DOHH2 (cell line): ENCODE results near the gene B3GALNT1.

Experiments
- H3F3A ChIP-seq: fragments of 200-600 bp; sonication (generic), shearing (Covaris generic); 2 replicates; pipeline ENCODE4 v1.6.0; 2016; ENCODE audit warnings: antibody characterized with exemption, mild to moderate bottlenecking; ENCODE audit not compliant: control insufficient read depth, insufficient read depth
- H3K27ac ChIP-seq: fragments of 200-600 bp; sonication (generic); 2 replicates; pipeline ENCODE4 v1.5.1; 2014; ENCODE audit warnings: low read depth, mild to moderate bottlenecking, low read length, moderate library complexity
- H3K27me3 ChIP-seq: fragments of 200-600 bp; sonication (generic); 2 replicates; pipeline ENCODE4 v1.6.1; 2014; ENCODE audit warnings: mild to moderate bottlenecking, low read length, mixed read lengths; ENCODE audit not compliant: control insufficient read depth
- H3K36me3 ChIP-seq: fragments of 200-600 bp; sonication (generic); 2 replicates; pipeline ENCODE4 v1.6.1; 2014; ENCODE audit warnings: mild to moderate bottlenecking, low read length, moderate library complexity, mixed read lengths; ENCODE audit not compliant: control insufficient read depth
- H3K4me1 ChIP-seq: fragments of 200-600 bp; sonication (generic); 2 replicates; pipeline ENCODE4 v1.6.1; 2014; ENCODE audit warnings: mild to moderate bottlenecking, low read length, mixed read lengths; ENCODE audit not compliant: control insufficient read depth
- H3K4me2 ChIP-seq: fragments of 200-600 bp; sonication (generic); 2 replicates; pipeline ENCODE4 v1.6.0; 2014; ENCODE audit warnings: mild to moderate bottlenecking, low read length, moderate library complexity
- H3K4me3 ChIP-seq: fragments of 200-600 bp; sonication (generic); 2 replicates; pipeline ENCODE4 v1.5.1; 2014; ENCODE audit warnings: mild to moderate bottlenecking, low read length, mixed read lengths
- H3K79me2 ChIP-seq: fragments of 200-600 bp; sonication (generic); 2 replicates; pipeline ENCODE4 v1.6.1; 2014; ENCODE audit warnings: mild to moderate bottlenecking, low read length, mixed read lengths; ENCODE audit not compliant: control insufficient read depth
- H3K9me2 ChIP-seq: fragments of 200-600 bp; sonication (generic); replicated peaks from 2 replicates; pipeline ENCODE4 v1.6.1; 2014; ENCODE audit warnings: mild to moderate bottlenecking, low read length, mixed read lengths; ENCODE audit not compliant: control insufficient read depth
- H3K9me3 ChIP-seq: fragments of 200-600 bp; sonication (generic); 2 replicates; pipeline ENCODE4 v1.6.1; 2014; ENCODE audit warnings: antibody characterized with exemption, low read length, mixed read lengths; ENCODE audit not compliant: control insufficient read depth, insufficient read depth
- H4K20me1 ChIP-seq: fragments of 200-600 bp; sonication (generic); 2 replicates; pipeline ENCODE4 v1.6.0; 2014; ENCODE audit warnings: low read depth, mild to moderate bottlenecking, antibody characterized with exemption, low read length, moderate library complexity; ENCODE audit not compliant: control insufficient read depth, insufficient read depth
- CTCF ChIP-seq: fragments of 200-600 bp; sonication (generic); IDR thresholded peaks from one replicate; pipeline ENCODE4 v1.5.1; 2014; ENCODE audit warnings: antibody characterized with exemption, mild to moderate bottlenecking, low read depth, low read length; ENCODE audit not compliant: poor library complexity, severe bottlenecking
- EZH2phosphoT487 ChIP-seq: fragments of 200-600 bp; sonication (generic); IDR thresholded peaks from 2 replicates; pipeline ENCODE4 v1.6.1; 2017; ENCODE audit warnings: borderline replicate concordance, mild to moderate bottlenecking, antibody characterized with exemption, low read length, moderate library complexity, mixed read lengths

The B3GALNT1 gene

GRCh38 chr3:161072751-161073150, 32.4 kb downstream of the B3GALNT1 start:
- Histone ChIP-seq H3K4me3 (no peak overlapping the region), H3K36me3 (0 out of 2 replicates have a peak, but pooled peaks cover 4% of the 10 kb centered on the region), H3K27me3 (no peaks in the 10 kb centered on the region), H3K4me2 (no peak overlapping the region), H3K9me3 (no peaks in the 10 kb centered on the region), H3K9me2 (no peaks in the 10 kb centered on the region), H3K79me2 (no peaks in the 10 kb centered on the region), H3F3A (no peaks in the 10 kb centered on the region), H3K27ac (no peak overlapping the region), H4K20me1 (no peaks in the 10 kb centered on the region), H3K4me1 (peaks cover 5% of the 10 kb centered on the region)
- no peak for TF ChIP-seq EZH2phosphoT487
- no peak for TF ChIP-seq CTCF

GRCh38 chr3:161072211-161072621, 32.9 kb downstream of the B3GALNT1 start:
- TF ChIP-seq EZH2phosphoT487 (no peak), CTCF (no peak)
- Histone ChIP-seq H3F3A (no peaks in the 10 kb centered on the region), H3K4me3 (no peak overlapping the region), H3K9me2 (no peaks in the 10 kb centered on the region), H4K20me1 (no peaks in the 10 kb centered on the region), H3K4me1 (peaks cover 9% of the 10 kb centered on the region), H3K27ac (no peak overlapping the region), H3K79me2 (no peaks in the 10 kb centered on the region), H3K4me2 (no peak overlapping the region), H3K9me3 (no peaks in the 10 kb centered on the region), H3K27me3 (no peaks in the 10 kb centered on the region), H3K36me3 (0 out of 2 replicates have a peak, but pooled peaks cover 4% of the 10 kb centered on the region)

GRCh38 chr3:161070980-161071663, 34.0 kb downstream of the B3GALNT1 start:
- Histone ChIP-seq H3K9me2 (no peaks in the 10 kb centered on the region), H3K79me2 (no peaks in the 10 kb centered on the region), H3K27me3 (no peaks in the 10 kb centered on the region), H3K4me3 (no peak overlapping the region), H3K36me3 (0 out of 2 replicates have a peak, but pooled peaks cover 4% of the 10 kb centered on the region), H3K9me3 (no peaks in the 10 kb centered on the region), H3K4me2 (no peak overlapping the region), H3K27ac (no peak overlapping the region), H3K4me1 (peaks cover 9% of the 10 kb centered on the region), H3F3A (no peaks in the 10 kb centered on the region), H4K20me1 (no peaks in the 10 kb centered on the region)
- TF ChIP-seq EZH2phosphoT487 (no peak), CTCF (no peak)
